H1 (cell line): ENCODE results near the gene ZNF831.

Experiments used
- EP300 ChIP-seq, 2 experiments: IDR thresholded peaks; 1 replicate in 1 of 2; 2 replicates in 1 of 2; pipeline ENCODE4 v1.6.1; 2011 to 2012; ENCODE audit warnings: low read depth in 2 of 2, low read length in 2 of 2, mild to moderate bottlenecking in 2 of 2, borderline replicate concordance in 1 of 2, inconsistent platforms in 1 of 2, moderate library complexity in 1 of 2
- EZH2 ChIP-seq: fragments of 200-600 bp; sonication (generic); IDR thresholded peaks from 2 replicates; pipeline ENCODE4 v1.7.1; 2012; ENCODE audit warnings: low read depth, mild to moderate bottlenecking, moderate library complexity, low read length, inconsistent platforms; ENCODE audit not compliant: severe bottlenecking
- FOSL1 ChIP-seq: IDR thresholded peaks from 2 replicates; pipeline ENCODE4 v1.6.1; 2011; ENCODE audit warnings: mild to moderate bottlenecking, low read depth, low read length, moderate library complexity; ENCODE audit not compliant: insufficient read depth
- KDM5A ChIP-seq: fragments of 200-600 bp; IDR thresholded peaks from 2 replicates; pipeline ENCODE4 v1.7.1; 2012; ENCODE audit warnings: mild to moderate bottlenecking, low read length, inconsistent platforms, mixed read lengths
- MAFK ChIP-seq: IDR thresholded peaks from 2 replicates; pipeline ENCODE4 v1.6.1; 2012; ENCODE audit warnings: low read depth, mild to moderate bottlenecking, improper control_type of control experiment, low read length
- POLR2A ChIP-seq, 2 experiments: IDR thresholded peaks; 1 replicate in 1 of 2; 2 replicates in 1 of 2; pipeline ENCODE4 v1.6.1; 2011; ENCODE audit warnings: low read depth in 2 of 2, low read length in 2 of 2, mild to moderate bottlenecking in 2 of 2; ENCODE audit errors: control extremely low read depth in 1 of 2
- POLR2AphosphoS5 ChIP-seq: IDR thresholded peaks from 2 replicates; pipeline ENCODE4 v1.6.1; 2011; ENCODE audit warnings: low read depth, low read length
- SP1 ChIP-seq: IDR thresholded peaks from 2 replicates; pipeline ENCODE4 v1.6.1; 2011; ENCODE audit warnings: low read depth, low read length
- YY1 ChIP-seq: IDR thresholded peaks from 2 replicates; pipeline ENCODE4 v1.6.1; 2011; ENCODE audit warnings: low read depth, mild to moderate bottlenecking, low read length
- ZNF274 ChIP-seq: IDR thresholded peaks from 2 replicates; pipeline ENCODE4 v1.7.0; 2012; ENCODE audit warnings: low read length, borderline replicate concordance; ENCODE audit errors: extremely low read depth
- TF ChIP-seq, protein P1 (sequence below), 3 experiments: IDR thresholded peaks; 1 replicate in 2 of 3; 2 replicates in 1 of 3; pipeline versions ENCODE4 v1.5.1 to v1.6.1; 2011; ENCODE audit warnings: low read length in 3 of 3, mild to moderate bottlenecking in 3 of 3, inconsistent platforms in 2 of 3, low read depth in 1 of 3, moderate library complexity in 1 of 3; ENCODE audit not compliant: insufficient read depth in 1 of 3; ENCODE audit errors: control extremely low read depth in 1 of 3
- TF ChIP-seq, protein P2 (sequence below): IDR thresholded peaks from 2 replicates; pipeline ENCODE4 v1.6.1; 2012; ENCODE audit warnings: low read length, inconsistent platforms

DNA sequence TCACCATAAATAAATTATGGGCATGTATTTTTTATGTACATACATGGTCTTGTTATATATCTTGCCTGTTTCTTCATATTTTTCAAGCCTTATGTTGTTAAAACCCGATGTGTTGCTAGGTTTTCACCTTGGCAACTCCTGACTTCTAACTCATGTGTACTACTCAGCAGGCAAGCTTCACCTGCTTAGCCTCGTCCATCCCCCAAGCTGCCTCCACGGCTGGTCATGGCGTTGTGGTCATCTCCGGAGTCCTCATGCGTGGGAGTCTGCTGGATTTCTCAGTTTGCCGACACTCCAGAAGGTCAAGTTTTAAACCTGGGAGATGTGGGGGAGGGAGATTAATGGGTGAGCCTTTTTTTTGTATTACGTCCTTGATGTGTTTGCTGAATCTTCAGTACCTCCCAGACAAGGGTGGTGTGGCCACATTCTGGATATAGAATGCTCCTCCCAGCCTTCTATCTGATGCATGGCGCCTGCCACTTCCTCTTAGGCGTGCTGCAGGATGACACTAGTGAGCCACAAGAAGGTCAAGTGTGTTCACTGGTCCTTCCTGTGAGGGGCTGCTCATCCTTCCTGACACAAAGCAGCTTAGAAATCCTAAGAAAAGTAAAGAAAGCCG lies 110.2 kb downstream of the ZNF831 start:
- TF ChIP-seq SP1 (no peak), POLR2AphosphoS5 (no peak), YY1 (no peak), EZH2 (no peak), MAFK (no peak), POLR2A (IDR thresholded peaks at IDR 0.05; ENCODE audit: control extremely low read depth in 1 of 2, low read depth in 2 of 2, low read length in 2 of 2) (no peak), ZNF274 (no peak), FOSL1 (no peak), EP300 (IDR thresholded peaks at IDR 0.05; ENCODE audit: borderline replicate concordance in 1 of 2, low read depth in 2 of 2, low read length in 2 of 2) (no peak), KDM5A (no peak)
- TF ChIP-seq, protein P1, sequence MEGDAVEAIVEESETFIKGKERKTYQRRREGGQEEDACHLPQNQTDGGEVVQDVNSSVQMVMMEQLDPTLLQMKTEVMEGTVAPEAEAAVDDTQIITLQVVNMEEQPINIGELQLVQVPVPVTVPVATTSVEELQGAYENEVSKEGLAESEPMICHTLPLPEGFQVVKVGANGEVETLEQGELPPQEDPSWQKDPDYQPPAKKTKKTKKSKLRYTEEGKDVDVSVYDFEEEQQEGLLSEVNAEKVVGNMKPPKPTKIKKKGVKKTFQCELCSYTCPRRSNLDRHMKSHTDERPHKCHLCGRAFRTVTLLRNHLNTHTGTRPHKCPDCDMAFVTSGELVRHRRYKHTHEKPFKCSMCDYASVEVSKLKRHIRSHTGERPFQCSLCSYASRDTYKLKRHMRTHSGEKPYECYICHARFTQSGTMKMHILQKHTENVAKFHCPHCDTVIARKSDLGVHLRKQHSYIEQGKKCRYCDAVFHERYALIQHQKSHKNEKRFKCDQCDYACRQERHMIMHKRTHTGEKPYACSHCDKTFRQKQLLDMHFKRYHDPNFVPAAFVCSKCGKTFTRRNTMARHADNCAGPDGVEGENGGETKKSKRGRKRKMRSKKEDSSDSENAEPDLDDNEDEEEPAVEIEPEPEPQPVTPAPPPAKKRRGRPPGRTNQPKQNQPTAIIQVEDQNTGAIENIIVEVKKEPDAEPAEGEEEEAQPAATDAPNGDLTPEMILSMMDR (IDR thresholded peaks at IDR 0.05; ENCODE audit: control extremely low read depth in 1 of 3, insufficient read depth in 1 of 3, low read depth in 1 of 3, low read length in 3 of 3) = no peak
- TF ChIP-seq, protein P2, sequence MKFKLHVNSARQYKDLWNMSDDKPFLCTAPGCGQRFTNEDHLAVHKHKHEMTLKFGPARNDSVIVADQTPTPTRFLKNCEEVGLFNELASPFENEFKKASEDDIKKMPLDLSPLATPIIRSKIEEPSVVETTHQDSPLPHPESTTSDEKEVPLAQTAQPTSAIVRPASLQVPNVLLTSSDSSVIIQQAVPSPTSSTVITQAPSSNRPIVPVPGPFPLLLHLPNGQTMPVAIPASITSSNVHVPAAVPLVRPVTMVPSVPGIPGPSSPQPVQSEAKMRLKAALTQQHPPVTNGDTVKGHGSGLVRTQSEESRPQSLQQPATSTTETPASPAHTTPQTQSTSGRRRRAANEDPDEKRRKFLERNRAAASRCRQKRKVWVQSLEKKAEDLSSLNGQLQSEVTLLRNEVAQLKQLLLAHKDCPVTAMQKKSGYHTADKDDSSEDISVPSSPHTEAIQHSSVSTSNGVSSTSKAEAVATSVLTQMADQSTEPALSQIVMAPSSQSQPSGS = no peak
